Suppressor macrophage (primary cell): Measurements from ENCODE around the gene NTN5.
A peak's percentile ranks its signal among the peaks of the same experiment; 100 is the strongest.
"Not testable (repeated sequence)": the region's sequence is repeated elsewhere in the genome, so short reads cannot be mapped to it uniquely, and the experiment has no call there.

Experiments used
- DNase-seq, 4 experiments: peaks; one replicate each; pipeline ENCODE4 v3.0.0-alpha.2; 2020 to 2022
- total RNA-seq, 17 experiments: gene quantifications; one replicate each; lab custom pipeline; 2026; ENCODE audit warnings: mixed read lengths in 6 of 17, inconsistent platforms in 3 of 17; lab: John Stamatoyannopoulos, UW

The NTN5 gene, protein sequence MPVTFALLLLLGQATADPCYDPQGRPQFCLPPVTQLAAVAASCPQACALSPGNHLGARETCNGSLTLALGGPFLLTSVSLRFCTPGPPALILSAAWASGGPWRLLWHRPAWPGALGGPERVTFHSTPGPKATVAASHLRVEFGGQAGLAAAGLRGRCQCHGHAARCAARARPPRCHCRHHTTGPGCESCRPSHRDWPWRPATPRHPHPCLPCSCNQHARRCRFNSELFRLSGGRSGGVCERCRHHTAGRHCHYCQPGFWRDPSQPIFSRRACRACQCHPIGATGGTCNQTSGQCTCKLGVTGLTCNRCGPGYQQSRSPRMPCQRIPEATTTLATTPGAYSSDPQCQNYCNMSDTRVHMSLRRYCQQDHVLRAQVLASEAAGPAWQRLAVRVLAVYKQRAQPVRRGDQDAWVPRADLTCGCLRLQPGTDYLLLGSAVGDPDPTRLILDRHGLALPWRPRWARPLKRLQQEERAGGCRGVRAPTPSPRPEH
- total RNA-seq = 0 to 1.5 (median 0) reads per million in 17 experiments

DNA sequence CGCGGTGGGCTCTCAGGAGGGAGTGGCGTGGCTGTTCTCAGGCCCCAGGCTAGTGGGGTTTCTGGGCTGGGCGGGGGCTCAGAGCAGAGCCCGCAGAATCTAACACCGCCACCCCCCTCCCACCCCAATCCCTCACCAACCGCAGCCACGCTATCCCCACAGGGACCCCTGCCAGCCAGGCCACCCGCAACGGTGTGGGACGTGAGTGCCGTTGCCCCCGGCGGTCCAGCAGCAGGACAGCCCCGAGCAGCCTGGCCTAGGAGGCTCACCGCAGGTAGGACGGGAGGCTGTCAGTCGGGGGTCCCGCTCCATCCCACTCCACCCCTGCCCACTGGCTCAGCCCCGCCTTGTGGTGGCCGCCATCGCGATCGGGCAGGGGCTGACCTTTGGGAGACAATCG is at the start of gene NTN5:
NTN5 (minus strand) TSS at position 24 of the 400 bp plus-strand sequence. CDS start 2,031 bp downstream, outside the sequence.
- no peak for DNase-seq

DNA sequence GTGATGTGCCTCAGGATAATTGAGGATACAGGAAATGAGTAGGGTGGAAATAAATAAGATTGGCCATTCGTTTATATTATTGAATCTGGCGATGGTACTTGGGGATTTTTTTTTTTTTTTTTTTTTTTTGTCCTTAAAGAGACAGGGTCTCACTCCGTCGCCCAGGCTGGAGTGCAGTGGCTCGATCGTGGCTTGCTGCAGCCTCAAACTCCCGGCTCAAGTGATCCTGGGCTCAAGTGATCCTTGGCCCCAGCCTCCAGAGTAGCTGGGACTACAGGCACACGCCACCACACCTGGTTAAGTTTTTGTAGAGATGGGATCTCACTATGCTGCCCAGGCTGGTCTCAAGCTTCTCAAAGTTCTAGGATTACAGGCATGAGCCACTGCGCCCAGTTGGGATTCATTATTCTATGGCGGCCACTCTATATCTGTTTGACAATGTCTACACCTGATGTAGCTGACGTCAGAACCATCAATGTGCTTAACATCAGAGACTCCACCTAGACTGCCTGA is 49.4 kb upstream of the NTN5 start:
- DNase-seq = no peak

DNA sequence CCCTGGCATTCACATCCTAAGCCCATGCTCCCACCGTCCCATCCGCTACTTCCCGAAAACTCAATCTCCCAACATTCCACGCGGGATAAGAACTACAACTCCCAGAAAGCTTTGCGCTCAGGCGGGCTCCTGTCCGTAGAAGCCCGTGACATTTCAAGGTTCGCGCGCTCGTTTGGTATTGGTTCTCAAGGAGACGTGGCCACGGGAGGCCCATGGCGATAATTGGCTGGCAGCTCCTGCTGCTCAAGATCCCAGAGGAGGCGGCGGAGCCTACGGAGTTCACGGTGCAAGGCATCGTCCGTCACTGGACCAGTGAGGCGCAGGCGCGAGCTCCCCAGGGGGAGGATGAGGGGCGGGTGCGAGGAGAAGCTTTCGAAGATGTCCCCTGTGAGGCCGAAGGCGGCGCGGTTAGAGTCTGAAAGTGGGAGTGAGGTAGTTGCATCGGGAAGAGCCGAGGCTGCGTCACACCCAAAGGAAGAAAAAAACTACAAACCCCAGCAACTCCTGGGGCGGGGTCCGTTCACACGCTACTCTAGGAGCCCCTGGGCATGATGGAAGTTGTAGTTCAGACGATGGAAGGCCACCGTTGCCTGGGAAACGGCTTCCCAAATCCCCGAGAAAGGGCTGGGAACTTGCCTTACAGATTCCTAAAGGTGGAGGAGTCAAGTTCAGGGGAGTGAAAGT is 47.9 kb upstream of the NTN5 start:
- DNase-seq = peak; percentile 96 to 98 (median 97)

DNA sequence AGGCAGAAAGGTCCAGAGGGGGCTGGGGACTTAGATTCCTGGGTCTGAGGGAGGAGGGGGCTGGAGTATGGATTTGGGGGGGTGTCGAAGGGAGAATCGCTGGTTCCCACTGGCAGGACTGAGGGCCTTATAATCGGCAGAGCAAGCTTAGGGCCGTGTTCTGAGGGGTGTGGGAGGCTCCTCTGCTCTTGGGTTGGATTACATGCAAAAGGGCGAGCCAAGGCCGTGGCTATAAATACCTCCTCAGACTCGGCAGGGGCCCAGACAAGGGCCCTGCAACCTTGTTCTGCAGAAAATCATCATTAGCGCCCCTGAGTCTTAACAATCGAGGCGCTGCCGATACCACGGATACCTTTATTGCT is 47.4 kb upstream of the NTN5 start:
- no peak for DNase-seq

DNA sequence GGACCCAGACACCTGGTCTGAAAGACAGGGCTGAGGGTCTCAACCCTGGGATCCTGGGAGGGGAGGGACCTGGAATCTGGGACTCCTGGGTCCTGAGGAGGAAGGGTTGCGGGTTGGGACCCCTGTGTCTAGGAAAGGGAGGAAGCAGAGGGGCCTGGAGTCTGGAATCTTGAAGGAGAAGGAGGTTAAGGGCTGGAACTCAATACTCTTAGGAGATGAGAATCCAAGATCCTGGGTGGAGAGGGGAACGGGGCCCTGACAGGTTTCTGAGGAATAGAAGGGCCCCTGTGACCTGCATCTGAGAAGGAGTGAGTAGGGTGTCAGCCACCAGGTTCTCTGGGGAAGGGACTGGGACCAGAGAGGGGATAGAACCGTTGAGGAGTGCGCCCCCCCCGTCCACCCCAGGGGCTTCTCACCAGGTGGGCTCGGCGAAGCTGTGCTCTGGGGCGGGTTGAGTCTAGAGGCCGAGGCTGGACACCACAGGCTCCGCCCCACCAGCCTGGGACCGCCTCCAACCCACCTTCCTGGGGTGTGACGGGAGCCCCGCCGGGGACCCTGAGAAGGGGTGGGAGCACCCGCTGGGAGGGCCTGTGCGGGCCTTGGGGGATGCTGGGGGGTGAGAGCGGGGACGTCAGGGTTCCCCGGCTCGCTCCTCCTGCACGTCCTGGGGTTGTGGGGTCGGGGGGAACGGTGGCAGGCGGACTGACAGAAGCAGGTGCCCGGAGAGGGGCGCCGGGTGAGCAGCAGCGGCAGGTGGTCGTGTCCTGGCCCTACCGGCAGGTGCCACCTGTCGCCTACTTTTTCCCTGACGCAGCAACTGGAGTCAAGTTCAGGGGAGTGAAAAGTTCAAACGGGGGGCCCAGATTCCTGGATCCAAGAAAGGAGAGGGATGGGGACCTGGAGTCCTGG is 46.7 kb upstream of the NTN5 start, which contains the start of gene MAMSTR:
MAMSTR (minus strand) TSS at position 463 of the 909 bp plus-strand sequence. CDS start 694 bp downstream, outside the sequence.
- no peak for DNase-seq

DNA sequence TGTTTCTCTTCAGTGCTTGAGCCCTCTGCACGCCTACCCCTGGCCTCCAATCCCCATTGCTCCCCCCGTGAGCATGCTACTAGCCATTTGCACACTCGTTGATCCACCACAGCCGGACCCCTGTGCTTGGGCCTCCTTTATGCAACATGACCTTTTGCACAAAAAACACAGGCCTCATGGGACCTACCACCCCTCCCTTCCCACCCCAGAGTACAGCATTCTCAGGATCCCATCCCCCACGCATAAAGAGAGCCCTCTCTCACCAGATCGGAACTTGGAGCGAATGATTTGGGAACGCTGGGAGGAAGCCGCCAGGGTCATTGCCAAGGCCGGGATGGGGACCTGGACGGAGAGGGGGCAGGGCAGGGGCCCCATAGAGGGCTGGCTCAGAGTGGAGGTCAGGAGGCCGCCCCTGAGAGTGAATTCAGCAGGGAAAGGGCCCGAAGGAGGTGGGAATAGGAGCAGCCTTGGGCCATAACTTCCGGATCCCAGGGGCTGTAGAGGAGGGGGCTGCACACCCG is 46.0 kb upstream of the NTN5 start:
- DNase-seq = no peak

DNA sequence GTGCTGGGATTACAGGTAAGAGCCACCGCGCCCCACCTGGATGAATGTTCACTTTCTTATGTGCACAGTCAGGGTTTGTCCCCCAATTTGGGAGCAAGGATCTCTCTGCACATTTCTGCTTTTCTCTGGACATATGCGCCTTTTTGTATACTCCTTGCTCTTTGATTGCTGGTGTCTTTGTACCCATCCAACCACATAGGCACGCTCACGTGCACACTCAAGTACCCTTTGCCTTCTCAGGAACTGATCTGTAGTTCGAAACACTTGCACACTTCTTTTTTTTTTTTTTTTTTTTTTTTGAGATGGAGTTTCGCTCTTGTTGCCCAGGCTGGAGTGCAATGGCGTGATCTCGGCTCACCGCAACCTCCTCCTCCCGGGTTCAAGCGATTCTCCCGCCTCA is 45.3 kb upstream of the NTN5 start:
- not testable (repeated sequence) for DNase-seq

DNA sequence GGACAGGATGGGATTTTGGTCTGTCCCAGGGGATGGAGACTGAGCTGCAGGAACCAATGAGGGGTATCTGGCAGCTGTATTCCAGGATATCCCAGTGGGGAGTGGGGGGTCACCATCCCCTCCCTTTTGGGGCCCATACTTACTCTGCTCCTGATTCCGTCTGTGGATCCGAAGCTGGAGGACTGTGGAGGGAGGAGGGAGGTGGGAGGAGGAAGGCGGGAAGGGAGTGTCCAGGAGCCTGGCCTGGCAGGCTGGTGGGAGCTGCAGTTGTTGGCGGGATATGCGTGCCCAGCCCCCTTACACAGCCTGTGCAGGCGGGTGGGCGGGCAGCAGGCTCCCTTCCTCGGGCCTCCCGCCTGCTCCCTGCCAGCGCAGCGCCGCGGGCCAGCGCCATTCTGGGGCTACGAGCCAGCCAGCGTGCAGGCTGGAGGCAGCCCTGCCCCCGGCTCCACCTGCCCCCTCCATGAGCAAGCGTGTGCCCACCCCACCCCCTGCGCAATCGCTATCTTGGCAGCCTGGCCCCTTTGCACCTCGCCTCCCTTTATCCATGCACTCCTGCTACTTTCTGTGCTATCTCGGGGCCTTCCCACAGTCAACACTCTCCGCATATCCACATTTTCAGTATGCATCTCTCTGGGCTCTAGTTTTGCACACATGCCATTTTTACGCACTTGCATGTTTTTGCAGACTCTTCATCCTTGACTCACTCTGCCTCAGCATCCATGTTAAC is 43.9 kb upstream of the NTN5 start:
- no peak for DNase-seq

DNA sequence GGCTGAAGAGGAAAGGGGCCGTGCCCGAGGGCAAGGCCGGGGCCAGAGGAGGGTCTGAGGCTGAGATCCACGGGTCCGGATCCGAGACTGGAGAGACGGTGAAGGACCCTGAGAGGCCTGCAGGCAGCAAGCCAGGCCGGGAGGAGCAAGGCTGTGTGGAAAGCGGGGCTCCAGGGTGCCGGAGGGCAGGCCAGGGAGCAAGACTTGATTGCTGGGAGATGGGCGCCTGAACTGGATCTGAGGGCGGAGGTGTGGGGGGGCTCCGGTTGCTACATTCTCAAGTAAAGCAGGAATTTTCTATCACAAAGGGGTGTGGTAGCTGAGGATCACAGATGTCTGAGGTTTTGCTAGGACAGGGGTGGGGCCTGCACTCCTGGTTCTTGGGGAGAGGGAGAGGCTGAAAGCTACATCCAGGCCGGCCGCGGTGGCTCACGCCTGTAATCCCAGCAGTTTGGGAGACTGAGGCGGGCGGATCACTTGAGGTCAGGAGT is 42.9 kb upstream of the NTN5 start:
- no peak for DNase-seq

DNA sequence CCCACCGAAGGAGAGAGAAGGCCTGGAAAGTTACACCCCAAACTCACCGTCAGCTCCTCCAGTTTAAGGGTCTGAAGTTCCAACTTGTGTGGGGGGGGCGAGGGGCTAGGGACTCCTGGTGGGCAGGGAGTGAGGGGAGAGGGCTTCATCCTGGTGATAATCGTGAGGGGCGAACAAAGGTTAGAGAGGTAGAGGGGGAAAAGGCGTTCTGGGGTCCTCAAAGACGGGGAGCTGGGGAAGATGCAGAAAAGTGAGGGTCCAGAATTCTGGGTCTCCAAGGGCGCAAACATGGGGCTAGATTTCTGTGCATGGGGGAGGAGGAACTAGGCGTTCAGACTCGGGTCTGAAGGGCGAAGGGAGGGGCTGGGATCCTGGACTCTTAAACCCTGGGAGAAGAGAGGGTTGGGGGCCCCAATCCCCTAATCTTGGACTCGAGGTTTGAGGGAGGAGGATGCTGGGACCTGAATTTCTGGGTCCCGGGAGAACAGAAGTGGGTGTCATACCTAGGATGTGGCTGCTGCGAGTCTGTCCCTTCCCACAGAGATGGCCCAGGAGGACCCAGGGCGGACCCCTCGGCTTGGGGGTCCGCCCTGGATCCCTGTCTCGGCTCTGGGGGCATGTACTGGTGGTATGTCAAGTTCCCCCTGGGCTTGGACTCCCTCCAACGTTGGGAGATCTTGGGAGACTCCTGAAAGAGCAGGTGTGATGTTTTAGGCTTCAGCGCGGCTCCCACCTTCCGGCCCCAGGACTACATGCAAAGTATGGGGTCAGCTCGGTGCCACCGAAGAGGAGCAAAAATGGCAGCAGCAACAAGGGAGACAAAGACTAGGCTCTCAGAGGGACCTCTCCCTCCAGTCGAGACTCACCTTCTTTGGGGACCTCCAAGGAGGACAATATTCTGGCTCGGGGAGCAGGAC is 42.2 kb upstream of the NTN5 start:
- no peak for DNase-seq

DNA sequence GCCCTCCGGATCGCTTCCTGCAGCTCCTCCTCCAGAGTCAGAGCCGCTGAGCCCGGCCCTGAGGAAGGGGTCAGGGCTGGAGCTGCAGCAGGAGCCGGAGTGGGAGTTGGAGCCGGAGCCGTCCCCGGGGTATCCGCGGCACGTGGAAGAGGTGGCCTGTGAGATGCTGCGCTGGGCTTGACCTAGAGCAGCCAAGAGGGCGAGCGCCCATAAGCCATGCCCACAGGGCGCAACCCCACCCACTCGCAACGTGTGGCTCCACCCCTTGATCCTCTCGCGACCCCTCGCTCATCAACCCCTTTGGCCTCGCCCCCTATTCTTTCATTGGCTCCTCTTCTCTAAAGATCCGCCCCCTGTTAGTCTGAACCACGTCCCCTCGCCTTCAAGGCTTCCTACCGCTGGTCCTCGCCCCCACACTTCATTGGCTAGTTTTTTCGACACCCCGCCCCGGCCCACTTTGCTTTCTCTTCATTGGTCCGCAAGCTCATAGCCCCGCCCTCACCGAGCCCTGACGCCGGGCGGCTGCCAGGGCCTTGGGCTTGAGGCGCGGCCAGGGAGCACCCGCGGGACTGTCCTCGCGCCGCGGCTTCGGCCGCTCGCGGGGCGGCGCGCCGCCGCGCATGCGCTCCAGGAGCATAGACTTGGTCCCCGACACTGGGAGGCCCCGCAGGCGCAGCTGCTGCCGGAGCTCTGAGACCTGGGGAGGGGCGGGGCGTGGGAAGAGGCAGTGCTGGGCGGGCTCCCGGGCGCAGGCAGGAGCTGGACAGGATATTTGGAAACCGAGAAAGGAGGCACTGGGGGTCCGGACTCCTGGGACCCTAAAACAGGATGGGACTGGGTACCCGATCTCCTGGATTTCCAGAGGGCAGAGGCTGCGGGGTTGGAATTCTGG is 41.3 kb upstream of the NTN5 start:
- peak; percentile 99 to 100 (median 100) for DNase-seq

DNA sequence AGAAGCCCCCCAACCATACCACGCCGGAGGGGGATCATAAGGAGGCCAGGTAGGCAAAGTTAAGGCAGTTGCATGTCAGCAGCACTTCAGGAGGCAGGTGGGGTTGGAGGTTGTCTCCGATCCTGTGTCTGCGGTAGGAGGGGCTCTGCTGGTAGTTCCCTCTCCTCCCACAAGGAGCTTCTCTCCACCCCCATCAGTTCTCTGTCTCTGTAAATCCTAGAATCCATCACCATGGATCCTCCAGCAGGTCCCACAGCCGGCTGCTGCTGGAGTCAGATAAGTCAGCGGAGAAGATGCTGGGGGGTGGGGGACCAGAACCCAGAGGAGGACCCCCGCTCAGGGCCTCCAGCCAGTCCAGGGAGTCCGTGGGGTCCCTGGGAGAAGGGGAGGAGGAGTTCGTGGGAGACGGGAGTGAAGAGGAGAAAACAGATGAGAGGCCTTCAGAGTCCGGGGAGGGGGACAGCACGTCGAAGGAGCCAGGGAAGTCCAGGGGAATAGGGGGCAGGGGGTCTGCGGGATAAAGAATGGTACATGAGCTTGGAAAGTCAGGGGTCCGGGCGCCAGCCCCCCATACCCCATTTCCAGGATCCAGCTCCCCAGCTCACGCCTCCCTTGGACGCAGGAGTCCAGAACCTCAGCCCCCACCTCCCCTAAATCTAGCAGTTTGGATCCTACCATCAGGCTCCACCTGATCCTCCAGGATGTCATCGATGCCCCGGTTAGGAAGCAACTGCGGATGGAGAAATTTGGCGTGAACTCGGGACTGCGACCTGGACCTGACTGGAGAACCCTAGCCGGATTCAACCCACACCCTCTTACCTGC is 40.4 kb upstream of the NTN5 start:
- peak in 1 of 4 experiments; percentile 32 for DNase-seq

DNA sequence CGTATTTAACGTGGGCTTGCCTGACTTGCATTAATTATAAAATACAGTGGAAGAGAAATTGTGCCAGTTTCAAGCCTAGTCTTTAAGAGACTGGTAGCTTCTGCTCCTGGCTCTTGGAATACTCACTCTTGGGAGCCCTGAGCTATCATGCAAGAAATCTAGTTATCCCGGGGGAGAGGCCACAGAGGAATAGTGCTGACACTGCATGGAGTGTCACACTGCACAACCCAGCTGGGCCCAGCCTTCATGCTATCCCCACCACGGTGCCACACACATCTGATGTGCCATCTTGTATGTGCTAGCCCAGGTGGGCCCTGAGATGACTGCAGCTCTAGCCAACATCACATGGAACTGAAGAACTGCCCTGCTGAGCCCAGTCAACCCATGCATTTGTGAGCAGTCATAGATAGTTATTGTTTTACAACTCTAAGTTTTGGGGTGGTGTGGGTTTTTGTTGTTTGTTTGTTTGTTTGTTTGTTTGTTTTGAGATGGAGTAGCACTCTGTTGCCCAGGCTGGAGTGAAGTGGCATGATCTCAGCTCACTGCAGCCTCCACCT is 38.4 kb upstream of the NTN5 start:
- no peak for DNase-seq

DNA sequence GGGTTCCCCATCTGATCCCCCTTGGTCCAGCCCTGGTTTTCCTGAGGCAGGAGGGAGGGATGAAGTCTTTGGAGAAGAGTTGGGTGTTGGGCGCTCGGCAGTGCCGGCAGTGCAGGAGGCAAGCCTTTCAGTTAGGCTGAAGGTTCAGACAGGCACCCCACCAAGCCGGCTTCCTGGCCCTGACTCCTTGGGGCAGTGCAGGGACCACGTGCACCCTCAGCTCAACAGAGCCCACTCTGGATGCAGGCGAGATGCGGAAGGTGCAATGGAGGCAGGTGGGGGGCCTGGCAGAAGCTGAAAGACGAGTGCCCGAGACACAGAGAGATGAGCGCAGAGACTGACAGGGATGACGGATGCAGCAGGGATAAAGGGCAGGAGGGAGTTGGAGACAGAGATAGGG is 35.7 kb upstream of the NTN5 start:
- DNase-seq = no peak

DNA sequence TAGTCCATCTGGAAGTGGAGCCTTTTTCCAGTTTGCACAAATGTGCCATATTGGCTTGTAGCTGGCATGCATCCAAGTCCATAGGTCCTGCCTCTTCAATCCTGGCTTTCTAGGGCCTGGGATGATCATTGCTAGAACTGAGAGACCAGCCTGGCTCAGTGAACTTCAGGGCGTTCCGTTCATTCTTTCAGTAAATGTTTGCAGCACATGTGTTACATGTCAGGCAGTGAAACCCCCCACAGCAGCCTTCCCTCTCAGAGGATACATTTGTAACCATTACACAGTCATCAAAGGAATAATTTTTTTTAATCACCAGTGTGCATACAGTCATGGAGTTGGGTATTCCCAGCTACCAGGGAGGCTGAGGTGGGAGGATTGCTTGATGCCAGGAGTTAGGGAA is 32.6 kb upstream of the NTN5 start:
- DNase-seq = no peak

DNA sequence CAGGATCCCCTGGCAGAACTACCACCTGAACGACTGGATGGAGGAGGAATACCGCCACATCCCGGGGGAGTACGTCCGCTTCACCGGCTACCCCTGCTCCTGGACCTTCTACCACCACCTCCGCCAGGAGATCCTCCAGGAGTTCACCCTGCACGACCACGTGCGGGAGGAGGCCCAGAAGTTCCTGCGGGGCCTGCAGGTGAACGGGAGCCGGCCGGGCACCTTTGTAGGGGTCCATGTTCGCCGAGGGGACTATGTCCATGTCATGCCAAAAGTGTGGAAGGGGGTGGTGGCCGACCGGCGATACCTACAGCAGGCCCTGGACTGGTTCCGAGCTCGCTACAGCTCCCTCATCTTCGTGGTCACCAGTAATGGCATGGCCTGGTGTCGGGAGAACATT is 30.5 kb upstream of the NTN5 start:
- no peak for DNase-seq

DNA sequence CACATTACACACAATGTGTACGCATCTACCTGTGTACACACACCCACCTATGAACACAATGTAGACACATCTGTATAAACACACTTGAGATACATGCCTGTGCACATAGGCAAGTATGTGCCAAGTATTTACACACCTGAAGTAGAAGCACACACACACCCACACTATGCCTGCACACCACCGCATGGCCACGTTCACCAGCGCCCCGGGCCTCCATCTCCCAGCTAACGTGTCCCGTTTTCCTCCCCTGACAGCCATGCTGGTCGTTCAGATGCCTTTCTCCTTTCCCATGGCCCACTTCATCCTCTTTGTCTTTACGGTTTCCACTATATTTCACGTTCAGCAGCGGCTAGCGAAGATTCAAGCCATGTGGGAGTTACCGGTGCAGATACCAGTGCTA is 29.9 kb upstream of the NTN5 start:
- DNase-seq = no peak

DNA sequence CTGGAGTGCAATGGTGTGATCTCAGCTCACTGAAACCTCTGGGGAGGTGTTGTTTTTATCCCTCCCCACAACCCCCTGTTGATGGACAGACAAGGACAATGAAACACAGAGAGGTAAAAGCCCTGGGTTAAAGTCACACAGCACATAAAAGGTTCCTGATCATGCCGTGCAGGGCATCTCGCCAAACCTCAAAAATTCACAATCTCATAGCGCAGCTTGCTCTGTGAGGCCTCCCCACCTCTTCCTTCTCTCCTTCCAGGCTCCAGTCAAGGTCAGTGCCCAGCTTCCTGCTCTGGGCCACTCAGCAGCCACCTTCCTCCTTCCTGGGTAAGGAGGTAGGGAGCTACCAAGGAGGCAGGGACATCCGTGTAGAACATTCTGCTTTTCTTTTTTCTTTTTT is 25.2 kb upstream of the NTN5 start:
- peak in 2 of 4 experiments; percentile 21 to 40 for DNase-seq
